B cell (primary cell): ENCODE measurements around the gene ZNF132.

ENCODE experiments used
- CTCF ChIP-seq: fragments of 200-600 bp; IDR thresholded peaks from one replicate; pipeline ENCODE4 v1.8.0; 2022; ENCODE audit warnings: antibody characterized with exemption, mild to moderate bottlenecking
- EZH2 ChIP-seq: IDR thresholded peaks from 2 replicates; pipeline ENCODE4 v1.6.1; 2012; ENCODE audit warnings: borderline replicate concordance, low read depth, mild to moderate bottlenecking, moderate library complexity, low read length; ENCODE audit not compliant: insufficient read depth, poor library complexity, severe bottlenecking

- TF ChIP-seq CTCF (no peak), EZH2 (no peak)
Measured at GRCh38 chr19:58483776-58484175, 43.8 kb upstream of the ZNF132 start.
